Stimulated activated CD4-positive, alpha-beta T cell treated with anti-CD3 and anti-CD28 coated beads, Interleukin-15, amount 100 ng/mL, for 48 hours (primary cell): ENCODE data around the gene EPN1.
"Not testable (repeated sequence)": the region's sequence is repeated elsewhere in the genome, so short reads cannot be mapped to it uniquely, and the experiment has no call there.

Experiments
- DNase-seq, 2 donors: peaks; one replicate each; pipeline ENCODE4 v3.0.0-alpha.2; 2020; ENCODE audit warnings: low read depth in 2 of 2

The EPN1 gene

DNA sequence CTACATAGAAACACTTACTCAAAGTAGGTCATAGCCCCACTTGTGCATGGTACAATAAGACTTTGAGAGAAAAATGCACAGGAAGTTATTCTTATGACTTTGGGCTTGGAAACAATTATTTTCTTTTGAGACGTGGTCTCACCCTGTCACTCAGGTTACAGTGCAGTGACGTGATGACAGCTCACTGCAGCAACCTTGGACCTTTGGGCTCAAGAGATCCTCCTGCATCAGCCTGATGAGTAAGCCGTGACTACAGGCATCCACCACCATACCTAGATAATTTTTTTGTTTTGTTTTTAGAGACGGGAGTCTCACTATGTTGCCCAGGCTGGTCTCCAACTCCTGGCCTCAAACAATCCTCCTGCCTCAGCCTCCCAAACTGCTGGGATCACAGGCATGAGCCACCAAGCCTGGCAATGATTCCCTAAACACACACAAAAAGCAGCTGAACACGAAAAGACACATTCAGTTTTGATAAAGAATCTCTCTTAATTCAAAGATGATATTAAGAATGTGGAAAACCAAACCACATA lies 45.3 kb downstream of the EPN1 start:
- DNase-seq, result no peak

DNA sequence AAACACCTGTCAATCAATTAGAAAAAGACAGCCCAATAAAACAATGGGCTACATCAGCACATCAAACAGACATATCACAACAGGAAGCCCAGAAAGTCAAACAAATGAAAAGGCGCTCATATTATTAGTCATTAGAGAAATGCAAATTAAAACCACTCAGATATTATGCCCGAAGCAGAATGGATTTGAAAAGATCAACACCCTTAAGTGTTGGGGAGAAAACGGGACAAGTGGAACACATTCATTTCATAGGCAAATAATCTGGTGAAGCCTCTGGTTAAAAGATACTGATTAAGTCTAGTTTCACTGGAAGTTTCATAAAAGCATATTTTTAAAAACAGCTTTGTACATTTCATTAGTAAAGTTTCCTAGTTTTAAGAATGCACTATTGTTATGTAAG lies 45.8 kb downstream of the EPN1 start:
- no peak for DNase-seq

DNA sequence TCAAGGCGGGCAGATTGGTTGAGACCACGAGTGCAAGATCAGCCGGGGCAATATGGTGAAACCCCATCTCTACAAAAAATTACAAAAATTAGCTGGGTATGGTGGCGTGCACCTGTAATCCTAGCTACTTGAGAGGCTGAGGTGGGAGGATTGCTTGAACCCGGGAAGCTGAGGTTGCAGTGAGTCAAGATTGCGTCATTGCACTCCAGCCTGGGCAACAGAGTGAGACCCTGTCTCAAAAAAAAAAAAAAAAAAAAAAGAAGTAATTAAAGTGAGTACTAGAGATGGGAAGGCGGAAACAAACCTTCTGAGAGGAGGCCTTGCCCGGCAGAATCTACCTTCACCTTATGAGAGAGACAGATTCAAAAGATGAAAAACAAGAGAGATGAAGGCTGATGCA lies 48.5 kb downstream of the EPN1 start:
- DNase-seq, result no peak

DNA sequence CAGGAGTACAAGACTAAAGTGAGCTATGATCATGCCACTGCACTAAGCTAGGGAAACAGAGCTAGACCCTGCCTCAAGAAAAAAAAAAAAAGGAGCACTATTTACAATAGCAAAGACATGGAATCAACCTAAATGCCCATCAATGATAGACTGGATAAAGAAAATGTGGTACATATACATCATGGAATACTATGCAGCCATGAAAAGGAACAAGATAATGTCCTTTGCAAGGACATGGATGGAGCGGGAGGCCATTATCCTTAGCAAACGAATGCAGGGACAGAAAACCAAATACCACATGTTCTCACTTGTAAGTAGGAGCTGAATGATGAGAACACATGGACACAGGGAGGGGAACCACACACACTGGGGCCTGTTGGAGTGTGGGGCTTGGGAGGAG lies 55.4 kb downstream of the EPN1 start:
- not testable (repeated sequence) for DNase-seq

DNA sequence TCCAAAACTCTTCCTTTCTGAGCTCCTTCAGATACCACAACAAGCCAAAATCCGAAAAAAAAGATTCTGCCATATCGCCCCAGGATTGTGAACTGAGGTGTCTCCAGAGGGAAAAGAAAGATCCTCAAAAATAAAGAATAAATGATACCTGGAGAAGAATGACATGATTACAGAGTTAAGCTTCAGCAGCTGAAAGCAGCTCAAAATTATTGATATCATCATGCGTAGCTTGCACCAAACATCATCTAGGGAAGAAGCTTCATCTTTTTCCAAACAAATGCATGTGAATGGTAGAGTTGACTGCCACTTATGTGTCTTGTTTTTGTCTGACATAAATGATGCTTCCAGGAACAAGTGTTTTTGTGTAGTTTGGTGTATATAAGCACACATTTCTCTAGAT lies 63.3 kb downstream of the EPN1 start, which contains the start of gene NLRP9:
TSS of gene NLRP9 (minus strand) at position 101 of the 400 bp plus-strand sequence. CDS start at position 73, 28 bp downstream.
- DNase-seq, result no peak

DNA sequence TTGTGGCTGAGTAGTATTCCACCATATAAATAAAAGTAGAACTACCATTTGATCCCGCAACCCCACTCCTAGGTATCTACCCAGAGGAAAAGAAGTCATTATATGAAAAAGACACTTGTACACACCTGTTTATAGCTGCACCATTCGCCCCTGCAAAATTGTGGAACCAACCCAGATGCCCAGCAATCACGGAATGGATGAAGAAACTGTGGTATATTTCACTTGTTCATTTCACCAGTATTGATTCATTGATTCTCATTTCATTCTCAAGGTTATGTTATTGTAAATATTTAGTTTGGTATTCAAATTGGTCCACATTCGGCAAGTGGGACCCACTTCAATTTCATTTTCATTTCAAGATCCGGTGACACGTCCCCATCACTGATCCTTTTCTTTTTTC lies 75.7 kb downstream of the EPN1 start:
- no peak for DNase-seq

DNA sequence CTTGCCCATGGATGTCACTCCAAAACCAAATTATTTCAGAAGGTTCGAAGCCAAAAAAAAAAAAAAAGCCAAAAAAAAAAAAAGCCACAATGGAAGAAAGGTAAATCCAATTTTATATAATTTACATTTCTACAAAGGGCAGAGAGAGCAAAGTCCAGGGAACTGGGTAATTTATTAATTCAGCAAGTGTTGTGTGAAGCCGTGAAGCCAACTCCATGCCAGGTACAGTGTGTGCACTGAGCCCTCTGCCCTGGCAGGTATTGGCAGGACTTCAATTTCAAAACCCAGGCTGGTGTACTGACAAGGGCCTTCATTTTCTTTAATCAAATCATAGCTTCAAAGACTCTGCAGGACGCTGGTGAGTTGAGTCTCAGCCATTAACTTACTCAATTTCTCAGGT lies 78.4 kb downstream of the EPN1 start:
- DNase-seq, result no peak

DNA sequence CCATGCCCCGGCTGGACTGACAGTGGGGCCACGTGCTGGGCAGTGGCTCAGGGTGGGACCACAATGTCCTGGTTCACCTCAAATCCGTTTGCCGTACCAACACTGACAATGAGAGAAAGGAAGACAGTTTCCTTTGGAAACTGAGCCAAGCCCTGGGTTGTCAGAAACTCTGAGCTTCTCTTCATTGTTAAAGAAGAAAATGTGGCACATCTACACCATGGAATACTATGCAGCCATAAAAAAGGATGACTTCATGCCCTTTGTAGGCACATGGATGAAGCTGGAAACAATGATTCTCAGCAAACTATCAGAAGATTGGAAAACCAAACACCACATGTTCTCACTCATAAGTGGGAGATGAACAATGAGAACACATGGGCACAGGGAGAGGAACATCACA lies 81.8 kb downstream of the EPN1 start:
- not testable (repeated sequence) for DNase-seq

DNA sequence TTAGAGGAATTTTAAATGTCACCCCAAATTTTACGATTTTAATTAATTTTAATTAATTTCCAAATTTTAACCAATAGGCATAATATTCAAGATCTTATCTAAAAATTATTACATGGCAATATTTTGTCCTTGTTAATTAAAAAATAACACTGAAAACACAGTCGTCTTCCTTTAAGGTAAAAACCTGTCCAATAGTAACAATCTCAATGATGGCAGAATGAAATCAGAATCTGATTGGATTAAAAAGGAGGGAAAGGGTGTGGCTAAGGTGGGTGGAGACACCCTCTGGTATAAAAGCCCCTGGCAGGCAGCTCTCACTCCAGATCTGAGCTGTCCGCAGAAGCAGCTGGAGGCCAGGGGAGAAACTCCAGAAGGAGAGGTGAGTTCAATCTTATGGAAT lies 83.8 kb downstream of the EPN1 start, which contains the start of gene RFPL4A:
TSS of gene RFPL4A (plus strand) at position 301 of the 400 bp plus-strand sequence. CDS start 2,704 bp downstream, outside the sequence.
- DNase-seq, result not testable (repeated sequence)
